WTC11 (cell line): ENCODE data around the gene KLHL29. TPM values are rescaled to one million over a fixed set of nuclear protein-coding genes. Genes with fewer than 3 reads are reported as not detected.

Experiments used
- ATAC-seq: fragments of 200-7000 bp; cut with Tn5 transposase; 2 replicates; pipeline ENCODE4 v1.10.0; 2021; ENCODE audit warnings: mild to moderate bottlenecking, moderate library complexity
- CTCF ChIA-PET: fragments of 300-600 bp; sonication (Branson Sonifier 250); formaldehyde crosslinking; loops from one replicate; lab custom pipeline; 2021; ENCODE audit warnings: antibody characterized with exemption; lab: Charles Lee
- POLR2A ChIA-PET: fragments of 350-600 bp; sonication (Branson Sonifier 250); formaldehyde crosslinking; loops from one replicate; lab custom pipeline; 2021; ENCODE audit warnings: antibody characterized with exemption; lab: Charles Lee
- DNase-seq: peaks from one replicate; pipeline ENCODE4 v3.0.0; 2021; ENCODE audit warnings: low spot score
- H3K27ac Mint-ChIP-seq: 2 replicates; pipeline ENCODE4 v1.8.0; 2021; ENCODE audit warnings: mixed read lengths
- H3K27me3 Mint-ChIP-seq: 2 replicates; pipeline ENCODE4 v1.8.0; 2021; ENCODE audit warnings: low read depth, mild to moderate bottlenecking, moderate library complexity, mixed read lengths
- H3K36me3 Mint-ChIP-seq: 2 replicates; pipeline ENCODE4 v1.8.0; 2021; ENCODE audit warnings: mixed read lengths
- H3K4me1 Mint-ChIP-seq: 2 replicates; pipeline ENCODE4 v1.8.0; 2022; ENCODE audit warnings: mixed read lengths
- H3K4me3 Mint-ChIP-seq: 2 replicates; pipeline ENCODE4 v1.8.0; 2021; ENCODE audit warnings: mild to moderate bottlenecking, moderate library complexity, mixed read lengths
- H3K9me3 Mint-ChIP-seq: 2 replicates; pipeline ENCODE4 v1.8.0; 2021; ENCODE audit warnings: mixed read lengths
- CREM ChIP-seq: sonication (generic); formaldehyde crosslinking; IDR thresholded peaks from 2 replicates; pipeline ENCODE4 v1.8.1; 2022; ENCODE audit warnings: mild to moderate bottlenecking, missing genetic modification reagents, moderate library complexity
- E2F5 ChIP-seq: sonication (generic); formaldehyde crosslinking; IDR thresholded peaks from 2 replicates; pipeline ENCODE4 v1.8.1; 2022; ENCODE audit warnings: mild to moderate bottlenecking, moderate library complexity, missing genetic modification reagents
- ESRRA ChIP-seq: sonication (generic); formaldehyde crosslinking; IDR thresholded peaks from 2 replicates; pipeline ENCODE4 v1.8.1; 2022; ENCODE audit warnings: mild to moderate bottlenecking, missing genetic modification reagents, borderline replicate concordance
- ETV6 ChIP-seq: sonication (generic); formaldehyde crosslinking; IDR thresholded peaks from 2 replicates; pipeline ENCODE4 v1.8.1; 2022; ENCODE audit warnings: mild to moderate bottlenecking, missing genetic modification reagents
- FOXJ3 ChIP-seq: sonication (generic); formaldehyde crosslinking; IDR thresholded peaks from 2 replicates; pipeline ENCODE4 v1.9.0; 2021; ENCODE audit warnings: missing genetic modification reagents, mild to moderate bottlenecking, borderline replicate concordance
- MXD4 ChIP-seq: fragments of 250-450 bp; sonication (Bioruptor Pico); IDR thresholded peaks from 2 replicates; pipeline ENCODE4 v1.8.0; 2021; ENCODE audit warnings: mild to moderate bottlenecking, moderate library complexity, borderline replicate concordance
- NR2C2 ChIP-seq: sonication (generic); formaldehyde crosslinking; IDR thresholded peaks from 2 replicates; pipeline ENCODE4 v1.8.0; 2022; ENCODE audit warnings: mild to moderate bottlenecking, missing genetic modification reagents
- SOX15 ChIP-seq: fragments of 250-450 bp; sonication (Bioruptor Pico); IDR thresholded peaks from 2 replicates; pipeline ENCODE4 v1.9.0; 2021; ENCODE audit warnings: mild to moderate bottlenecking
- SP1 ChIP-seq: sonication (generic); formaldehyde crosslinking; conservative IDR thresholded peaks from 2 replicates; pipeline ENCODE4 v1.8.1; 2022; ENCODE audit warnings: missing genetic modification reagents
- STAT6 ChIP-seq: sonication (generic); formaldehyde crosslinking; conservative IDR thresholded peaks from 2 replicates; pipeline ENCODE4 v1.8.1; 2023; ENCODE audit warnings: mild to moderate bottlenecking, low read depth, missing genetic modification reagents, moderate library complexity
- TEAD4 ChIP-seq: sonication (generic); formaldehyde crosslinking; IDR thresholded peaks from 2 replicates; pipeline ENCODE4 v1.8.0; 2022; ENCODE audit warnings: mild to moderate bottlenecking, missing genetic modification reagents
- ZNF121 ChIP-seq: sonication (generic); formaldehyde crosslinking; IDR thresholded peaks from 2 replicates; pipeline ENCODE4 v1.8.0; 2023; ENCODE audit warnings: missing genetic modification reagents
- ZNF232 ChIP-seq: sonication (generic); formaldehyde crosslinking; IDR thresholded peaks from 2 replicates; pipeline ENCODE4 v1.8.0; 2022; ENCODE audit warnings: mild to moderate bottlenecking, missing genetic modification reagents
- ZNF416 ChIP-seq: fragments of 250-450 bp; sonication (Bioruptor Pico); IDR thresholded peaks from 2 replicates; pipeline ENCODE4 v1.9.0; 2021; ENCODE audit warnings: mild to moderate bottlenecking, inconsistent platforms
- total RNA-seq: library from RNA; stranded (reverse); gene quantifications from 3 replicates; pipeline ENCODE4 v1.2.3, GENCODE V29; 2021
- TF ChIP-seq, protein P1 (sequence below): sonication (generic); formaldehyde crosslinking; IDR thresholded peaks from 2 replicates; pipeline ENCODE4 v1.8.1; 2023; ENCODE audit warnings: mild to moderate bottlenecking, missing genetic modification reagents
- TF ChIP-seq, protein P2 (sequence below): sonication (generic); formaldehyde crosslinking; IDR thresholded peaks from 2 replicates; pipeline ENCODE4 v1.8.1; 2023; ENCODE audit warnings: mild to moderate bottlenecking, missing genetic modification reagents, moderate library complexity
- TF ChIP-seq, protein P3 (sequence below): fragments of 250-450 bp; sonication (Bioruptor Pico); IDR thresholded peaks from 2 replicates; pipeline ENCODE4 v1.8.0; 2021; ENCODE audit warnings: mild to moderate bottlenecking
- TF ChIP-seq, protein P4 (sequence below): sonication (generic); formaldehyde crosslinking; IDR thresholded peaks from 2 replicates; pipeline ENCODE4 v1.8.0; 2022; ENCODE audit warnings: mild to moderate bottlenecking, missing genetic modification reagents
- TF ChIP-seq, protein P5 (sequence below): sonication (generic); formaldehyde crosslinking; IDR thresholded peaks from 2 replicates; pipeline ENCODE4 v1.8.0; 2023; ENCODE audit warnings: missing genetic modification reagents
- TF ChIP-seq, protein P6 (sequence below): sonication (generic); formaldehyde crosslinking; IDR thresholded peaks from 2 replicates; pipeline ENCODE4 v1.8.1; 2023; ENCODE audit warnings: mild to moderate bottlenecking, missing genetic modification reagents, moderate library complexity
- TF ChIP-seq, protein P7 (sequence below): fragments of 200-600 bp; IDR thresholded peaks from 2 replicates; pipeline ENCODE4 v1.8.0; 2022; ENCODE audit warnings: antibody characterized with exemption

Gene KLHL29
- total RNA-seq, 1 experiment from 2014 or later: 7.1 TPM

DNA sequence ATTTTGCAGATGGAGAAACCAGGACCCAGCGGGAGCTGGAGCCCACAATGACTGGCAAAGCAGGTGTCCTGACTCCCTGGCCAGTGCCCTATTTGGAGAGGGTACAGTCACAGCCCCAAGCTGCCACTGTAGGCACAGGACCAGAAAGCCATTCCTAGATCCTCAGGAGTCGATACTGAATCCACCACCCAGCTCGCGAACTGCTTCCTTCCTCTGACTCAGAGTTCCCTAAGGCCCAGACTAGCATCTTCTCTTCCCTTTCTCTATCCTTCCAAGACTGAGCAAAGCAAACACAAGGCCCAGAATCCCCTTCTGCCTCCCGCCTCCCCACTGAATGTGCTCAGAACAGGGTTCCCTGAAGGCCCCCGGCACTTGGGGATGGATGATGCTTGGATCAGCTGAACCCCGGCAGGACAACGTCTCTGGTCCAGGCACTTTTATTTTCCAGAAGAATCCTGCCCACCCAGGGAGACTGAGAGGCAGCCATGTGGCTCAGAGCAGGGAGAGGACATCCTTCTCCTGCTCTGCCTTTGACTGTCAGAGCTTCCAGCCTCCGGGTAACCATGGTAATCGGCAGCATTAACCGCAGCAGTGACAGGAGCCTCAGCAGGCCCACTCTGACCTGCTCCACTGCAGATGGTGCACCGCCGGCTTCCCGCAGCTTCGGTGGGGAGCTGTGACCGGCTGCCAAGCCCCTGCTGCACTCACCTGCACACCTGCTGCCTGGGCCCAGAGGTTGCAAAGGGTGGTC is 34.8 kb upstream of the KLHL29 start (continued):
- TF ChIP-seq, protein P1, sequence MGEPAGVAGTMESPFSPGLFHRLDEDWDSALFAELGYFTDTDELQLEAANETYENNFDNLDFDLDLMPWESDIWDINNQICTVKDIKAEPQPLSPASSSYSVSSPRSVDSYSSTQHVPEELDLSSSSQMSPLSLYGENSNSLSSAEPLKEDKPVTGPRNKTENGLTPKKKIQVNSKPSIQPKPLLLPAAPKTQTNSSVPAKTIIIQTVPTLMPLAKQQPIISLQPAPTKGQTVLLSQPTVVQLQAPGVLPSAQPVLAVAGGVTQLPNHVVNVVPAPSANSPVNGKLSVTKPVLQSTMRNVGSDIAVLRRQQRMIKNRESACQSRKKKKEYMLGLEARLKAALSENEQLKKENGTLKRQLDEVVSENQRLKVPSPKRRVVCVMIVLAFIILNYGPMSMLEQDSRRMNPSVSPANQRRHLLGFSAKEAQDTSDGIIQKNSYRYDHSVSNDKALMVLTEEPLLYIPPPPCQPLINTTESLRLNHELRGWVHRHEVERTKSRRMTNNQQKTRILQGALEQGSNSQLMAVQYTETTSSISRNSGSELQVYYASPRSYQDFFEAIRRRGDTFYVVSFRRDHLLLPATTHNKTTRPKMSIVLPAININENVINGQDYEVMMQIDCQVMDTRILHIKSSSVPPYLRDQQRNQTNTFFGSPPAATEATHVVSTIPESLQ (CRISPR knock-in tag): no peak
- TF ChIP-seq, protein P2, sequence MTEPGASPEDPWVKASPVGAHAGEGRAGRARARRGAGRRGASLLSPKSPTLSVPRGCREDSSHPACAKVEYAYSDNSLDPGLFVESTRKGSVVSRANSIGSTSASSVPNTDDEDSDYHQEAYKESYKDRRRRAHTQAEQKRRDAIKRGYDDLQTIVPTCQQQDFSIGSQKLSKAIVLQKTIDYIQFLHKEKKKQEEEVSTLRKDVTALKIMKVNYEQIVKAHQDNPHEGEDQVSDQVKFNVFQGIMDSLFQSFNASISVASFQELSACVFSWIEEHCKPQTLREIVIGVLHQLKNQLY (CRISPR knock-in tag): no peak
- TF ChIP-seq SP1: no peak

DNA sequence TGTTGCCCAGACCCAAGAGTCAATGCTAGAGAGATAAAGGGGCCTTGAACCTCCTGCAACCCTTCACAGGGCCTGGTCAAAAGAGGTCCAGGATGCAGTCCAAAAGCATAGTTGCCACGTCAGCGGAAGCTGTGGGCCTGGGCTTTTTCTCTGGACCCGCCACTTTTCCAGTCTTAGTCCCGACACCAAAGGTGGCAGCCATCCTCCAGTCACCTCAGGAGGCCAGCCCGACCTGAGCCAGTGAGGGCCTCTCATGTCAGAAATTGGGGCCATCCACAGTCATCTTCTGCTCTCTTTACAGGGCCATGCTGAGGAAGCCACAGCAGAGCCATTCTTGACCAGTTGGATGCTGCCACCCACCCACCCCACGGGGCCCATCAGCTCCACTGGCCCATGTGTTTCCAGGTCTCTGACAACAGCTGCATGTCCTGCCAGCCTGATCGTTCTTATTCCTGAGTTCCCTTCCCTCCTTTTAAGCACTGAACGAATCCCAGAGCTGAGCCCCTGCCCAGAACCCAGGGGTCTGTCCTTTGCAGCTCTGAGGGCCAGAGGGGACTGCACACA is 34.1 kb upstream of the KLHL29 start:
- Mint-ChIP-seq H3K27me3 (peaks cover 41% of the 10 kb centered on the region), H3K9me3 (peaks cover 10% of the 10 kb centered on the region), H3K36me3 (no peaks in the 10 kb centered on the region), H3K4me1 (peaks cover 8% of the 10 kb centered on the region), H3K4me3 (no peak overlapping the region), H3K27ac (no peak overlapping the region)
- ATAC-seq (no peak), DNase-seq (no peak)
- ChIA-PET POLR2A (no interaction called here), CTCF (interaction anchor here (0.7 to 2.2 kb wide), 7 partner anchors 10 to 152 kb away, joined by 3 to 12 read pairs (median 4); no protein-coding TSS in a partner anchor)
- no peak for TF ChIP-seq ESRRA (CRISPR knock-in tag)
- TF ChIP-seq, protein P3, sequence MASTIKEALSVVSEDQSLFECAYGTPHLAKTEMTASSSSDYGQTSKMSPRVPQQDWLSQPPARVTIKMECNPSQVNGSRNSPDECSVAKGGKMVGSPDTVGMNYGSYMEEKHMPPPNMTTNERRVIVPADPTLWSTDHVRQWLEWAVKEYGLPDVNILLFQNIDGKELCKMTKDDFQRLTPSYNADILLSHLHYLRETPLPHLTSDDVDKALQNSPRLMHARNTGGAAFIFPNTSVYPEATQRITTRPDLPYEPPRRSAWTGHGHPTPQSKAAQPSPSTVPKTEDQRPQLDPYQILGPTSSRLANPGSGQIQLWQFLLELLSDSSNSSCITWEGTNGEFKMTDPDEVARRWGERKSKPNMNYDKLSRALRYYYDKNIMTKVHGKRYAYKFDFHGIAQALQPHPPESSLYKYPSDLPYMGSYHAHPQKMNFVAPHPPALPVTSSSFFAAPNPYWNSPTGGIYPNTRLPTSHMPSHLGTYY (CRISPR knock-in tag): no peak
- TF ChIP-seq NR2C2 (CRISPR knock-in tag): no peak
- TF ChIP-seq CREM (CRISPR knock-in tag): no peak
- no peak for TF ChIP-seq FOXJ3
- TF ChIP-seq, protein P4, sequence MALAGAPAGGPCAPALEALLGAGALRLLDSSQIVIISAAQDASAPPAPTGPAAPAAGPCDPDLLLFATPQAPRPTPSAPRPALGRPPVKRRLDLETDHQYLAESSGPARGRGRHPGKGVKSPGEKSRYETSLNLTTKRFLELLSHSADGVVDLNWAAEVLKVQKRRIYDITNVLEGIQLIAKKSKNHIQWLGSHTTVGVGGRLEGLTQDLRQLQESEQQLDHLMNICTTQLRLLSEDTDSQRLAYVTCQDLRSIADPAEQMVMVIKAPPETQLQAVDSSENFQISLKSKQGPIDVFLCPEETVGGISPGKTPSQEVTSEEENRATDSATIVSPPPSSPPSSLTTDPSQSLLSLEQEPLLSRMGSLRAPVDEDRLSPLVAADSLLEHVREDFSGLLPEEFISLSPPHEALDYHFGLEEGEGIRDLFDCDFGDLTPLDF (CRISPR knock-in tag): no peak
- no peak for TF ChIP-seq ZNF121
- no peak for TF ChIP-seq MXD4
- no peak for TF ChIP-seq ZNF416 (CRISPR knock-in tag)
- no peak for TF ChIP-seq SP1
- no peak for TF ChIP-seq TEAD4 (CRISPR knock-in tag)
- TF ChIP-seq, protein P5, sequence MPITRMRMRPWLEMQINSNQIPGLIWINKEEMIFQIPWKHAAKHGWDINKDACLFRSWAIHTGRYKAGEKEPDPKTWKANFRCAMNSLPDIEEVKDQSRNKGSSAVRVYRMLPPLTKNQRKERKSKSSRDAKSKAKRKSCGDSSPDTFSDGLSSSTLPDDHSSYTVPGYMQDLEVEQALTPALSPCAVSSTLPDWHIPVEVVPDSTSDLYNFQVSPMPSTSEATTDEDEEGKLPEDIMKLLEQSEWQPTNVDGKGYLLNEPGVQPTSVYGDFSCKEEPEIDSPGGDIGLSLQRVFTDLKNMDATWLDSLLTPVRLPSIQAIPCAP (CRISPR knock-in tag): no peak
- TF ChIP-seq, protein P6, sequence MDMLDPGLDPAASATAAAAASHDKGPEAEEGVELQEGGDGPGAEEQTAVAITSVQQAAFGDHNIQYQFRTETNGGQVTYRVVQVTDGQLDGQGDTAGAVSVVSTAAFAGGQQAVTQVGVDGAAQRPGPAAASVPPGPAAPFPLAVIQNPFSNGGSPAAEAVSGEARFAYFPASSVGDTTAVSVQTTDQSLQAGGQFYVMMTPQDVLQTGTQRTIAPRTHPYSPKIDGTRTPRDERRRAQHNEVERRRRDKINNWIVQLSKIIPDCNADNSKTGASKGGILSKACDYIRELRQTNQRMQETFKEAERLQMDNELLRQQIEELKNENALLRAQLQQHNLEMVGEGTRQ (CRISPR knock-in tag): no peak
- TF ChIP-seq SOX15 (CRISPR knock-in tag): no peak
- TF ChIP-seq, protein P7, sequence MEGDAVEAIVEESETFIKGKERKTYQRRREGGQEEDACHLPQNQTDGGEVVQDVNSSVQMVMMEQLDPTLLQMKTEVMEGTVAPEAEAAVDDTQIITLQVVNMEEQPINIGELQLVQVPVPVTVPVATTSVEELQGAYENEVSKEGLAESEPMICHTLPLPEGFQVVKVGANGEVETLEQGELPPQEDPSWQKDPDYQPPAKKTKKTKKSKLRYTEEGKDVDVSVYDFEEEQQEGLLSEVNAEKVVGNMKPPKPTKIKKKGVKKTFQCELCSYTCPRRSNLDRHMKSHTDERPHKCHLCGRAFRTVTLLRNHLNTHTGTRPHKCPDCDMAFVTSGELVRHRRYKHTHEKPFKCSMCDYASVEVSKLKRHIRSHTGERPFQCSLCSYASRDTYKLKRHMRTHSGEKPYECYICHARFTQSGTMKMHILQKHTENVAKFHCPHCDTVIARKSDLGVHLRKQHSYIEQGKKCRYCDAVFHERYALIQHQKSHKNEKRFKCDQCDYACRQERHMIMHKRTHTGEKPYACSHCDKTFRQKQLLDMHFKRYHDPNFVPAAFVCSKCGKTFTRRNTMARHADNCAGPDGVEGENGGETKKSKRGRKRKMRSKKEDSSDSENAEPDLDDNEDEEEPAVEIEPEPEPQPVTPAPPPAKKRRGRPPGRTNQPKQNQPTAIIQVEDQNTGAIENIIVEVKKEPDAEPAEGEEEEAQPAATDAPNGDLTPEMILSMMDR: no peak
- TF ChIP-seq E2F5 (CRISPR knock-in tag): no peak
- no peak for TF ChIP-seq ZNF232 (CRISPR knock-in tag)
- no peak for TF ChIP-seq STAT6 (CRISPR knock-in tag)
- TF ChIP-seq ETV6 (CRISPR knock-in tag): no peak
